K562 (cell line): ENCODE measurements around the gene PCDHGB7. TPM values are rescaled to one million over a fixed set of nuclear protein-coding genes. Genes with fewer than 3 reads are reported as not detected.
A peak's percentile ranks its signal among the peaks of the same experiment; 100 is the strongest.

Experiments
- ATAC-seq: fragments of 200-7000 bp; cut with Tn5 transposase; 3 replicates; pipeline ENCODE4 v1.9.1; 2020; ENCODE audit warnings: moderate library complexity
- BruUV-seq: library from RNA; stranded (reverse); fragments of 400-500 nt; replicated peaks from 2 replicates; lab custom pipeline; 2021; lab: Mats Ljungman, UMichigan
- CTCF ChIA-PET: fragments of 300-600 bp; formaldehyde crosslinking; extraction: SDS; loops from one replicate; lab custom pipeline; 2021; ENCODE audit warnings: low intra/inter-chr PET ratio; lab: Yijun Ruan, JAX
- POLR2A ChIA-PET: fragments of 300-600, 350-650 bp; sonication (Branson Sonifier 250); formaldehyde crosslinking; extraction: SDS; loops from one replicate; lab custom pipeline; 2021; ENCODE audit warnings: antibody characterized with exemption, inconsistent platforms; lab: Yijun Ruan, JAX
- DNase-seq, 4 experiments: peaks; one replicate each; pipeline versions ENCODE4 v3.0.0 to v3.0.0-alpha.2; 2011 to 2018; ENCODE audit warnings: low spot score in 3 of 4, mixed read lengths in 3 of 4; ENCODE audit errors: extremely low read depth in 1 of 4
- FAIRE-seq: peaks from 2 replicates; lab custom pipeline; 2011; peaks lifted over from hg19 to GRCh38; lab: Jason Lieb, UNC
- H2AFZ ChIP-seq: 2 replicates; pipeline ENCODE4 v1.6.0; 2011; ENCODE audit warnings: low read depth, low read length, control low read depth, inconsistent platforms
- H3K27ac ChIP-seq: fragments of 200-600 bp; 3 replicates; pipeline ENCODE4 v1.8.0; 2011; ENCODE audit warnings: low read depth, mild to moderate bottlenecking, control low read depth, inconsistent platforms, low read length, moderate library complexity, mixed read lengths; ENCODE audit errors: extremely low read depth
- H3K27me3 ChIP-seq, 2 experiments: fragments of 300-600 bp in 1 of 2; 2 replicates in 1 of 2; 3 replicates in 1 of 2; pipeline versions ENCODE4 v1.6.0 to v1.8.0; 2011; ENCODE audit warnings: inconsistent platforms in 2 of 2, low read length in 2 of 2, mild to moderate bottlenecking in 1 of 2, mixed read lengths in 1 of 2, moderate library complexity in 1 of 2; ENCODE audit not compliant: control insufficient read depth in 2 of 2, insufficient read depth in 2 of 2
- H3K36me3 ChIP-seq: fragments of 300-600 bp; 3 replicates; pipeline ENCODE4 v1.8.0; 2011; ENCODE audit warnings: mild to moderate bottlenecking, low read length, inconsistent platforms; ENCODE audit not compliant: control insufficient read depth, insufficient read depth
- H3K4me1 ChIP-seq, 2 experiments: fragments of 200-600 bp in 1 of 2; replicated peaks in 1 of 2; 2 replicates in 1 of 2; 3 replicates in 1 of 2; pipeline versions ENCODE4 v1.5.1 to v1.8.0; 2011; ENCODE audit warnings: inconsistent platforms in 2 of 2, low read length in 2 of 2, mild to moderate bottlenecking in 1 of 2, mixed read lengths in 1 of 2, moderate library complexity in 1 of 2; ENCODE audit not compliant: control insufficient read depth in 2 of 2, insufficient read depth in 2 of 2
- H3K4me2 ChIP-seq: 2 replicates; pipeline ENCODE4 v1.6.1; 2011; ENCODE audit warnings: low read length, control low read depth, inconsistent platforms, mixed read lengths; ENCODE audit not compliant: insufficient read depth
- H3K4me3 ChIP-seq: fragments of 200-600 bp; sonication (generic), shearing (Covaris generic); 2 replicates; pipeline ENCODE4 v1.5.1; 2016; ENCODE audit warnings: control low read depth, inconsistent platforms
- H3K79me2 ChIP-seq: fragments of 200-600 bp; 3 replicates; pipeline ENCODE4 v1.8.0; 2011; ENCODE audit warnings: low read length, inconsistent platforms; ENCODE audit not compliant: control insufficient read depth, insufficient read depth
- H3K9ac ChIP-seq, 2 experiments: 2 replicates each; pipeline versions ENCODE4 v1.6.0 to v1.6.1; 2011; ENCODE audit warnings: low read depth in 2 of 2, low read length in 2 of 2, control low read depth in 1 of 2, inconsistent platforms in 1 of 2, mild to moderate bottlenecking in 1 of 2, mixed read lengths in 1 of 2; ENCODE audit not compliant: insufficient read depth in 1 of 2
- H3K9me1 ChIP-seq: one replicate; pipeline ENCODE4 v1.6.0; 2011; ENCODE audit warnings: inconsistent platforms, mild to moderate bottlenecking, low read length, moderate library complexity; ENCODE audit not compliant: control insufficient read depth, insufficient read depth
- H3K9me3 ChIP-seq: replicated peaks from 2 replicates; pipeline ENCODE4 v1.5.1; 2011; ENCODE audit warnings: low read depth, low read length, inconsistent platforms; ENCODE audit not compliant: control insufficient read depth, insufficient read depth
- H4K20me1 ChIP-seq: replicated peaks from 2 replicates; pipeline ENCODE4 v1.6.1; 2011; ENCODE audit warnings: low read length, inconsistent platforms, mixed read lengths; ENCODE audit not compliant: control insufficient read depth, insufficient read depth
- E2F6 ChIP-seq, 2 experiments: IDR thresholded peaks; 2 replicates each; pipeline ENCODE4 v1.6.1; 2011; ENCODE audit warnings: borderline replicate concordance in 1 of 2, control low read depth in 1 of 2, low read depth in 1 of 2, low read length in 1 of 2, mild to moderate bottlenecking in 1 of 2, mixed read lengths in 1 of 2, moderate library complexity in 1 of 2; ENCODE audit not compliant: insufficient read depth in 1 of 2, insufficient read length in 1 of 2, poor library complexity in 1 of 2, severe bottlenecking in 1 of 2; ENCODE audit errors: extremely low read depth in 1 of 2
- ZBTB33 ChIP-seq: sonication (generic); formaldehyde crosslinking; IDR thresholded peaks from 2 replicates; pipeline ENCODE4 v1.8.1; 2023; ENCODE audit warnings: mild to moderate bottlenecking, missing genetic modification reagents
- ZNF79 ChIP-seq: fragments of 250-450 bp; sonication (Bioruptor Pico); IDR thresholded peaks from 2 replicates; pipeline ENCODE4 v1.4.0; 2020; ENCODE audit warnings: low read depth, mild to moderate bottlenecking, moderate library complexity
- WGBS: fragments of 100-300 bp; shearing (Covaris generic); methylation state at CpG from one replicate; pipeline ENCODE4 v1.1.6; 2016; ENCODE audit warnings: low coverage, mixed read lengths; ENCODE audit not compliant: insufficient coverage; ENCODE audit errors: missing lambda C conversion rate; 5-methylcytosine and 5-hydroxymethylcytosine counted together
- in situ Hi-C: fragments of 300-500 bp; cut with MboI; formaldehyde crosslinking; loops from 4 replicates; pipeline ENCODE4 v1.15.0; 2018; ENCODE audit warnings: inconsistent platforms, mixed read lengths
- intact Hi-C: fragments of 100-400 bp; cut with micrococcal nuclease; formaldehyde crosslinking; loops from 2 replicates; pipeline ENCODE4 v1.14.2; 2022
- polyA plus RNA-seq, 8 experiments: library from polyadenylated mRNA; depleted of rRNA in 4 of 8; stranded (reverse) in 5 of 8; unstranded in 3 of 8; fragments of >200 nt; fragmentation: Nextera tagmentation in 2 of 8; fragmentation: Illumina TruSeq in 1 of 8; extraction: Ambion mirVana in 2 of 8; extraction: Trizol in 1 of 8; gene quantifications; 2 replicates each; pipeline versions ENCODE4 v1.2.1 to v1.2.3, GENCODE V29; 2011 to 2014; ENCODE audit warnings: inconsistent platforms in 1 of 8, missing spikeins in 1 of 8
- total RNA-seq, 7 experiments: library from RNA; depleted of rRNA in 6 of 7; stranded (reverse); fragments of >200 nt in 6 of 7; fragmentation: Illumina TruSeq in 2 of 7; extraction: Trizol in 2 of 7; gene quantifications; 2 replicates each; pipeline versions ENCODE4 v1.2.1 to v1.2.3, GENCODE V29; 2011 to 2021; ENCODE audit warnings: low replicate concordance in 1 of 7

The PCDHGB7 gene
- total and polyA plus RNA-seq, 9 of the 15 experiments (the other 6 are each of a cell fraction or from before 2014, with no cell fraction given), result 0.09 TPM; not detected in 8

- WGBS, result 45% methylated on average over 44 of the region's 64 CpGs
- FAIRE-seq (no peak), DNase-seq (no peak), ATAC-seq (no peak)
- no peak overlapping the region for H3K4me3 ChIP-seq
- BruUV-seq, result no TSS peak
- H2AFZ ChIP-seq, result no peak overlapping the region
- no peaks in the 10 kb centered on the region for H3K9me1 ChIP-seq
- no peaks in the 10 kb centered on the region; the same call in 1 of the 2 replicates for H3K9me3 ChIP-seq
- no peaks in the 10 kb centered on the region for H3K79me2 ChIP-seq
- H3K4me1 ChIP-seq, result peaks cover 0 to 20% of the 10 kb centered on the region in 2 experiments; a peak in 2 of 5 replicates
- H3K4me2 ChIP-seq, result no peak overlapping the region
- POLR2A ChIA-PET, result no interaction called here
- no peaks in the 10 kb centered on the region for H3K36me3 ChIP-seq
- intact Hi-C loops (loop anchor here (5.0 kb wide), 1 partner anchor 113 kb away; no protein-coding TSS in a partner anchor), in situ Hi-C loops (no loop called here)
- no peak overlapping the region for H3K9ac ChIP-seq
- CTCF ChIA-PET, result no interaction called here
- H3K27me3 ChIP-seq, result peaks cover 7 to 31% of the 10 kb centered on the region in 2 experiments; a peak in 4 of 5 replicates
- TF ChIP-seq ZBTB33 (CRISPR knock-in tag) (peak; percentile 41; the same call in 1 of the 2 replicates), E2F6 (IDR thresholded peaks at IDR 0.05; ENCODE audit: borderline replicate concordance in 1 of 2, extremely low read depth in 1 of 2, insufficient read depth in 1 of 2, insufficient read length in 1 of 2, low read depth in 1 of 2, low read length in 1 of 2, poor library complexity in 1 of 2, severe bottlenecking in 1 of 2) (peak in 1 of 2 experiments; percentile 3), ZNF79 (no peak)
- no peaks in the 10 kb centered on the region for H4K20me1 ChIP-seq
- H3K27ac ChIP-seq, result no peak overlapping the region
Observed at GRCh38 chr5:141409598-141410306, 7.7 kb upstream of the PCDHGB7 start.
